GM18502 (cell line): Measurements from ENCODE around the gene S100A13.
"Not testable (repeated sequence)": the region's sequence is repeated elsewhere in the genome, so short reads cannot be mapped to it uniquely, and the experiment has no call there.

Experiments used
- ATAC-seq: cut with Tn5 transposase; IDR thresholded peaks from one replicate; pipeline ENCODE4 v1.9.1; 2021; ENCODE audit warnings: mild to moderate bottlenecking; ENCODE audit not compliant: unreplicated experiment, poor library complexity

The S100A13 gene

DNA sequence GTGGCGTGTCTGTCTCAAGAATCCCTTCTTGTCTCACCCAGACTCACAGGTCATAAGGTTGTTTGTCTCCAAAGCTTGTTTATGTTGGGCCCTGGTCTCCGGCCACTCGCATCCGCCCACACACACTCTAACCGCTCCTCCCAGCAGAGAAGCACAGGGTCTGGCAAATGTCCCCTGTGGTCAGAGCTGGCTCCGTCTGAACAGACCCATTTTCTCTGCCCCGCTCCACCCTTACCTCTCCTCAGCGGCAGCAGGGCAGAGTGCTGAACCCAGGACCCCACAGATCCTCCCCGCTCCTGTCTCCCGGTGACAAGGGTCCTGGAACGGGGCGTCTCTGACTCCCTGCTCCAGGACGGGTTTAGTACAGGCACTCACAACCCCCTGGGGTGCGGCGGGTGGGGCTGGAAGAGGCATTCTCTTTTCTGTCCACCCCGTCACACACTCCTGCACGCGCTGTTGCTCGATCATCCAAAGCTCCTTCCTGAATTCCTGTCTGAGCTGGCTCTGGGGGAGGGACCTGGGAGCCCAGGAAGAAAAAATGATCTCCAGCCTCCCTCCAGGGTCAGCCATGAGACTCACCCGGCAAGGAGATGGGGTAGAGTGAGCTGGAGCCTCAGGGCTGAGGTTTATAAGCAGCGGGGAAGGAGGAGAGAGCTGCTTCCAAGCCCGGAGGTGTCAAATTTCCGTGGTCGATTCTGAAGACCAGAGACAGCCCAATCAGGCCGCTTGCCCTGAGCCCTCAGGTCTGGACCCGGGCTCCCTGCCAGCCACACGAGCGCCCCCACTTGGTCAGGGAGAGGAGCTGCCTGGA lies at the start of gene S100A13:
S100A13 (minus strand) TSS at position 602 of the 811 bp plus-strand sequence. CDS start 1,033 bp downstream, outside the sequence.
- no peak for ATAC-seq

DNA sequence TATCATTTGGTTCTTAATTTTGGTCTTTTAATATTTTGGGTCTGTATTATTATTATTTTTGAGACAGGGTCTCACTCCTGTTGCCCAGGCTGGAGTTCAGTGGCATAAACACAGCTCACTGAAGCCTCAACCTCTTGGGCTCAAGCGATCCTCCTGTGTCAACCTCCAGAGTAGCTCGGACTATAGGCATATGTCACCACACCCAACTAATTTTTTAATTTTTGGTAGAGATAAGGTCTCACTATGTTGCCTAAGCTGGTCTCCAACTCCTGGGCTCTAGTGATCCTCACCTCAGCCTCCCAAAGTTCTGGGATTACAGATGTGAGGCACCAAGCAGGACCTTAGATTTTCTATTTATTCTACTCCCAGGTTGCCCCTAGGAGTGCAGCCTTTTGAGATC lies 46.2 kb upstream of the S100A13 start:
- ATAC-seq, result no peak

DNA sequence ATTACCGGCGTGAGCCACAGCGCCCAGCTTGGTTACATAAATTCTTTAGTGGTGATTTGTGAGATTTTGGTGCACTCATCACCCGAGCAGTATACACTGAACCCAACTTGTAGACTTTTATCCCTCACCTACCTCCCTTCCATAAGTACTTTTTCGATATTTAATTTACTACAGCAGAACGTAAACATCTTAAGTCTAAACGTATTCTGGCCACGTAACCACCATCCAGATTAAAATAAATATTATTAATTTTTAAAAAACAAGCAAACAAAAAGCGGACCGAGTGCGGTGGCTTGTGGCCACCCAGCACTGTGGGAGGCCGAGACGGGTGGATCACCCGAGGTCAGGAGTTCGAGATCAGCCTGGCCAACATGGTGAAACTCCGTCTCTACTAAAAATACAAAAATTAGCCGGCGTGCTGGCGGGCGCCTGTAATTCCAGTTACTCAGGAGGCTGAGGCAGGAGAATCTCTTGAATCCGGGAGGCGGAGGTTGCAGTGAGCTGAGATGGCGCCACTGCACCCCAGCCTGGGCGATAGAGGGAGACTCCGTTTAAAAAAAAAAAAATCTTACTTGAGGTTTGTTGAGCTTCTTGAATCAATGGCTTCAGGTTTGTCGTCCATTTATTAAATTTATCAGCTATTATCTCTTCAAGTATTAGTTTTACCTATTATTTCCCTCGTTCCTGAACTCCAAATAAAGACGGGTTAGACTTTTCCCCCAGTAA lies 44.5 kb upstream of the S100A13 start:
- ATAC-seq, result peak; percentile 26

DNA sequence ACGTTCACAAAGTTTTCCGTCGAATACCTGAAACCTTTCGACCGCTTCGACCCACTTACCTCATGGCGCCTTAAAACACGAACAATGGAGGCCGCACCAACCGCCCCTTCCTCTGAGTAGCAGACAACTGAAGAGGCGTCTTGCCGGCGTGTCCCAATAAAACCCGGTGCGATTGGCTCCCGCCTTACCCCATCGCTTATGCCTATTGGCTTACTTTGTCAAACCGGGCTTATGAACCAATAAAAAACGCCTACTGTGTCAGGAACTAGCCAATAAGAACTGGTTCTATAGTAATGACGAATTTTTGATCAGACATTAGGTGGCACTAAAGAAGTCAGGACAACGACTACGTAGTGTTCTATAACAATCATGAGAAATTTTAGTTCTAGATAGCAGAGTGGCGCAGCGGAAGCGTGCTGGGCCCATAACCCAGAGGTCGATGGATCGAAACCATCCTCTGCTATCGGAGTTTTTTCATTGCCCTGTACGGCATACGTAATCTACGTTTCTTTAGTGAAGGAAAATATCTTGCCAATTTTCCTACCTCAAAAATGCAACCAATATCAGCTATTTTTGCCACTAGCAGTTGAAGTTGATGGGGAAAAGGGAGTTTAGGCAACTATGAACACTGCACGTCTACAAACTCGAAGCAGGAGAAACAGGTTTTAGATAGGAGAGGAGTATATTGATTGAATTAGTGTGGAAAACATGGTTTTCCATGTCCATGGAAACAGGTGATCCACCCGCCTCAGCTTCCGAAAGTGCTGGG lies 43.7 kb upstream of the S100A13 start, which contains the start of gene ILF2:
ILF2 (minus strand) TSS at position 135 of the 769 bp plus-strand sequence; CDS start at position 64, 71 bp downstream.
- ATAC-seq, result peak; percentile 90

DNA sequence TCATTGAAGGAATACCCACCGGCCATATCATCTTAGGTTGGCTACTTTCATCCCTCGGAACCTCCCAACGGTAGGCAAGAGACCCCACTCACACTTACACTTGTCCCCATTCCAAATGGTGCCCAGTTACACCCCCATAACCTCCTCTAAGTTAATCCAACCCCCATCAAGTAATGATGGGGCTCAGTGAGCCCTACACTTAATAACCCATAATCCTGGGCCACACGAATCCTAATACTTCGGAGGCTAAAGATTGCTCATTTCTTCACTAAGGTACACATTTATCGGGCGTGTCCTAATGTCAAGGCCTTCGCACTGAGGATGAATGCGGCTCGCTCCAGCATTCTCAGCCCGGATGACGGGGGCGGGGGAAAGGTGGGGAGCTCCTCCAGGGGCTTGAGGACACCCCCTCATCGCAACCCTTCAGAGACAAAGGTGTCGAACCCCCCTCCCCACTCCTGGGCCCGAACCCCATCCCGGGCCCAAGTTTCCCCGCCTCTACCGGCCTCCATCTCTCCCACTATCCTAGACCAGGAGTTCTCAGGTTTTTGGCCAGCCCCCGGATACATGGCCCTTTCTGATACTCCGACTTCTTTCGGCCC lies 43.1 kb upstream of the S100A13 start:
- ATAC-seq, result peak; percentile 15

DNA sequence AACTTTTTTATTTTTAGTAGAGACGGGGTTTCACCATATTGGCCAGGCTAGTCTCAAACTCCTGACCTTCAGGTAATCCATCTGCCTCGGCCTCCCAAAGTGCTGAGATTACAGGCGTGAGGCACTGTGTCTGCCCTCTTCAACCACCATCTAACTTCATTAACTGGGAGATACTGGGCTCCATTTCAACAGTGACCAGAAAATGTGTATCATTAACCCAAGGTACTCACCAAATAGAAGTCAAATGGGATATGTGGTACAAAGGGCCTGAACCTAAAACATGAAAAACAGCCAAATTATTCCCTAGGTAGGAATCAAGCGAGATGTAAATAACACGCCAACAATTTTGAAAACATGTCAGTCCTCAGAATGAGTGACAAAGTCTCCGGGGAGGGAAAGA lies 42.3 kb upstream of the S100A13 start:
- no peak for ATAC-seq

DNA sequence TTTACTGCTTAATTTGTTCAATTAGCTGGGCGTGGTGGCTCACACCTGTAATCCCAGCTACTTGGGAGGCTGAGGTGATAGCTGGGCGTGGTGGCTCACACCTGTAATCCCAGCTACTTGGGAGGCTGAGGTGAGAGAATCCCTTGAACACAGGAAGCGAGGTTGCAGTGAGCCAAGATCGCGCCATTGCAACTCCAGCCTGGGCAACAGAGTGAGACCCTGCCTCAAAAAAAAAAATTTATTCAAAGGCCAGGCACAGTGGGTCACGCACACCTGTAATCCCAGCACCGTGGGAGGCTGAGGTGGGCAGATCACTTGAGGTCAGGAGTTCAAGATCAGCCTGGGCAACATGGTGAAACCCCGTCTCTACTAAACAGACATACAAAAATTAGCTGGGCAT lies 41.4 kb upstream of the S100A13 start:
- ATAC-seq, result not testable (repeated sequence)

DNA sequence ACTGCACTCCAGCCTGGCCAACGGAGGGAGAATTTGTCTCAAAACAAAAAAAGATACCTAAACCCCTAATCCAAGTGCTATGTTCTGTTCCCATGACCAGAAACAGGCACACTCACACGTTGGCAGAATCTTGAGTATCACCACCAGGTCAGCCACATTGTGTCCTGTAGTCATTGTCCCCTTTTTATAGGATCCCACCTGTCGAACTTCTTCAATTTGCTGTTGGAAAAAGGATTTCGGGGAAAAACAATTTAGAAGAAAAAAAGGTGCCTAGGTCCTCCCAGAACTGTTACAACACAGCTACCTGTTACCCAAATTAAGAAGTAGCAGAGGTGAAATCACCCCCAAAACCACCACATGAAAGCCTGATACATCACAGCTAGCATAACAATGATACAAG lies 40.1 kb upstream of the S100A13 start:
- no peak for ATAC-seq

DNA sequence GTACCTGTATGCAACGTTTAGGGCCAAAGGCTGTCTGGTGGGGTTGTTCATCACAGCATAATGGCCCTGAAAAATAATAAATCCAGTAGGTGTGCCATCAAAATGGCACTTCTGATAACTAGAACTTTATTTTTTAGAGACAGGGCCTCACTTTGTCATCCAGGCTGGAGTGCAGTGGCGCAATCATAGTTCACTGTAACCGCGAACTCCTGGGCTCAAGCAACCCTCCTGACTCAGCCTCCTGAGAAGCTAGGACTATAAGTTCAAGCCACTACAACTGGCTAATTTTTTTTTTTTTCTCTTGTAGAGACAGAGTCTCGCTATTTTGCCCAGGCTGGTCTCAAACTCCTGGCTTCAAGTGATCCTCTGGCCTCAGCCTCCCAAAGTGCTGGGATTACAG lies 35.9 kb upstream of the S100A13 start:
- ATAC-seq, result no peak

DNA sequence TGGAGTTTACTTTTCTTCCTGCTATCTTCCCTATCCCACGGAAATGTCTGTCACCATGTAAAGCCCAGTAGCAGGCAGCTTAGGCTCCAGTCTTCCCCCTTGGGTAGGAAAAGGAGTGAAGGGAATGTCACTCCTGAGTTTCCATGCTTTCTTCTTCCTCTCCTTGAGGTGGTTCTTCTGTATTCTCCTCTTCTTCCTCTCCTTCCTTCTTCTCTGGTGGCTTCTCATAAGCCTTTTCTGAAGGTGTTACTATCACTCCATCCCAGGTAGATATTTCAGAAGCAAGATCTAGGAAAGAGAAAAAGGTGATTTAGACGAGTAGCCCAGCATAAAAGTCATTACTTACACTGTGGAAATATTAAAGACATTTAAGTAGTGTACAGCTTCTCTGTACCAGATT lies 35.0 kb upstream of the S100A13 start:
- no peak for ATAC-seq

DNA sequence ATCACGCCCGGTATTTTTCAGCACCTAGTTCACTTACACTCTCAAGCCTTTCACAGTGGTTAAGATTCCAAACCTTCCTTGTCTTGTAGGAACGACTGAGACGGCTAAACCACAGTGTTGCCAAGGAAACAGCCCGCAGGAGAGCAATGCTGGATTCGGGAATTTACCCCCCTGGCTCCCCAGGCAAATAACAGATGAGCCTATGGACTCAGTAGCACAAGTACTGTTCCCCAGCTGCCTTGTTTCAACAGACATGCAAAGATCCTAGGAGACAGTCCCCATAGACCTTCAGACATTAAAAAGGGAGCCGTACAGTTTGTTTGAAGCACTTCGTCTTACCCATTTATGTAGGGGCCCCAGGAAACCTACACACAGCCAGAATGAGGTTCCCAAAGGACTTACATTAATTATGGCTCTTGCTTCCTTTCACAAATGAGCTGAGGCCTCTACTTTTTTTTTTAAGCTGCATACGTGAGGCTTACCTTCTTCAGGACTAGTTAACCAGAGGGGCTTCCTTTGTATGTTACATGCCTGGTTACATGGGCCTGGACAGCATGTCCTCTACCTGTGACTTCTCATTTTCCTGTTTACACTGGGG lies 33.9 kb upstream of the S100A13 start:
- ATAC-seq, result no peak

DNA sequence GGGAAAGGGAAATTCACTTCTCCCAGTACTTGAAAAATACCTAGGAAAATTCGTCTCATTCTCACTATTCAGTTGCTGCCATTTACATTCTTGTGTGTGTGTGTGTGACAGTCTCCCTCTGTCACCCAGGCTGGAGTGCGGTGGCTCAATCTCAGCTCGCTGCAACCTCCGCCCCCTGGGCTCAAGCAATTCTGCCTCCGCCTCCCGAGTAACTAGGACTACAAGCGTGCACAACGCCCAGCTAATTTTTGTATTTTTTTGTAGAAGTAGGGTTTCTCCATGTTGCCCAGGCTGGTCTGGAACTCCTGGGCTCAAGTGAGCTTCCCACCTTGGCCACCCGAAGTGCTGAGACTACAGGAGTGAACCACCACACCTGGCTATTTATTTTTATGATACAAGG lies 32.4 kb upstream of the S100A13 start:
- no peak for ATAC-seq

DNA sequence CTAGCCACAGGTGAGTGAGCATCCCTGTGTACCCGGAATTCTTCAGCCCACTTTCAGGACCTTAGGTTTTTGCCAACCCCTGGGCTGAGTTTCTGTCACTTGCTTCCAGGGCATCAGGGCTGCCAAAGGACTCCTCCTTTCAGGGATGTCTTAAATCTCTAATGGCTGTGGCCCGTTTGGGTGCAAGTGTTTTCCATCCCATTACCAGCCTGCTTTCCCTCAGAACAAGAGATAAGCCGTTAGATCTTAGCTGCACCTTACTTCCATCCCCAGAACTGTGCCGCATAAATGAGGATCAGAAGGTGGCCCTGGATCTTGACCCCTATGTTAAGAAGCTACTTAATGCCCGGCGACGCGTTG lies 31.9 kb upstream of the S100A13 start:
- no peak for ATAC-seq

DNA sequence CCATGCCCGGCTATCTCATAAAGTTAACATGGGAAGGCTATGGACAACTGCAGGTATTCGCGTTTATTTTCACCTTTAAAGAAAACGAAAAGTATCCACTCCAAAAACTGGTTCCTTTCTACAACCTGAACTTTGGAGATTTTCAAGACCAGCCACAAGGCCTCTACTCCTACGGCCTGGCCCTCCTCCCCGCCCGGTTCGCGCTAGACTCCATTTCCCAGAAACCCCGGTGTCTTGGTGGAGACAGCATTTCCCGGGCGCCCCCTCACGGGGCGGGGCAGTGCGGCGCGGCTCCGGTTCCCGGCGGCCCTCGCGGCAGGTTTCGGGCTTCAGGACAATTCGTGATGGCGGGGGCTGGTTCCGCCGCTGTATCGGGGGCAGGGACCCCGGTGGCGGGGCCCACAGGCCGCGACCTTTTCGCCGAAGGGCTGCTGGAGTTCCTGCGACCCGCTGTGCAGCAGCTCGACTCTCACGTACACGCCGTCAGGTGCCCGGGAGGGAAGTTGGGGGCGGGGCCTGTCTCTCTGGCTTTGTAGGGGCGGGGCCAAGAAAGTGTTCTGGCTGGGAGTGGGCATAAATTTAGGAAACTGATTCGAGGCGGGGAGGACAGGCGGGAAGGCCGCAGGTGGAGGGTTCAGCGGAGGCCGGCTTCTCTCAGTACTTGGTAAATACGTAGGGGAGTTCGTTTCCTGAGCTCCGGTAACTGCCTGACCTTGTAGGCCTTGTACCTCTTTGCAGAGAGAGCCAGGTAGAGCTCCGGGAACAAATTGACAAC lies 31.3 kb upstream of the S100A13 start, which contains the start of gene SNAPIN:
SNAPIN (plus strand) TSS at position 304 of the 775 bp plus-strand sequence; CDS start at position 345, 41 bp downstream.
- ATAC-seq, result peak; percentile 87

DNA sequence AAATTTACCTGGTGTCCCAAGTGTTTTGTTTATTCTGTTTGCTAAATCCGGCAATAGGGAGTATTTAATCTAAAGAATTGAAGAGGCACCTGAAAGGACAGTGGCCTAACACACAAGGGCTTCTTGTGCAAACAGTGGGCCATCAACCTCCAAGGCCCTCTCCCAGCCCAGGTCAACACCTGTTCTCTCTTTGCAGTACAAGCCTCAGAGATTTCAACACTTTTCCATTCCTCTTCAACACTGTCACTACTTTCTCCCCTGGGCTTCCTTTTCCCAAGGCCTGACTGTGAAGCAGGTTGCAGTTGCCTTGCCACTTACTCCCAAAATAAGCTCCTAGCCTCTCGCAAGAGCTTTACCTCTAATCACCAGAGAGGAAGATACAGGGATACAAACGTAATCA lies 28.0 kb upstream of the S100A13 start:
- ATAC-seq, result no peak

DNA sequence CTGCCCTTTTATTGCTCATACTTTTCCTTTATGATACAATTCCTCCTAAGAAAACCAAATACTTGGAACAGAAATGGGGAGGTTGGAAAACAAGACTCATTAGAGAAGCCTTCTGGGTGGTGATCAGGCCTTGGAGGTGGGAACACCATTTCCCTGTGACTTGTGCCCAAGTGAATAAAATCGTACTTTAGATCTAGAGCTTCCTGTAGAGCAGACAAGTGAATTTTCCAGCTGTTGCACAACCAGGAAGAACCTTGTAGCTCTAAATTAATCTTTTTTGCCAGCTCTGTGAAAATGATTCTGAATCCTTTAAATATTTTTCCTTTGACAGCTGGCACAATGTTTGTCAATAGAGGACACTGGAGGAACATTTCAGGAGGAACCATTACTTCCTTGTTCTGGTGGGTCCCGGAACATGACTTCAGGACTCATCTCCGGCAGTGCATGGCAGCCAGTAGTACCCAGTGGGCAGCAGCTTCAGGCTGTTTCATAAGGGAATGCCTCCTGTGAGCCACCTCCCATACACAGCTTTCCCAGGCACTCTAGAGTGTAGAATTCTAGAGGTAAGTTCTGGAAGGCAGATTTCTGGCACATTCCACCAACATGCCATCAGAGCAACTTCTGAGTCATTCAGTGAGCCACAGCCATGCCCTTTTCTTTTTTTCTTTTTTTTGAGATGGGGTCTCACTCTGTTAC lies 25.6 kb upstream of the S100A13 start:
- ATAC-seq, result no peak

DNA sequence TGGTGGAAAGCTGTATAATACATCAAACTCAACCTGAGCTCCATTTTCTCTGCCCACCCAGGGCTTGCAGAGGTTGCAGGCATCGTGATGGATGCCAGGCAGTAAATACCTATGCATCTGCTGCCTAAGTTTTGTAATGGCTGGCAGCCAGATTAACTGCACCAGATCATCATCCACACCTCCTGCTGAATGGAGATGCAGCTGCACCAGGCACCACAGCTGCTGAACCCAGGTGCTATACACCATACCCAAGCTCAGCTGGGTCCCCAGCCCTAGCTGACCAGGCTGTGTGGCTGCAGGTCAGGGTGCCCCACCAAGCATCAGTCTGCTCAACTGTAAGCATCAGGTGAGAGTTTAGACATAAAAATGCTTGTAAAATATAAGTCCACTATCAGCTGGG lies 24.5 kb upstream of the S100A13 start:
- ATAC-seq, result no peak

DNA sequence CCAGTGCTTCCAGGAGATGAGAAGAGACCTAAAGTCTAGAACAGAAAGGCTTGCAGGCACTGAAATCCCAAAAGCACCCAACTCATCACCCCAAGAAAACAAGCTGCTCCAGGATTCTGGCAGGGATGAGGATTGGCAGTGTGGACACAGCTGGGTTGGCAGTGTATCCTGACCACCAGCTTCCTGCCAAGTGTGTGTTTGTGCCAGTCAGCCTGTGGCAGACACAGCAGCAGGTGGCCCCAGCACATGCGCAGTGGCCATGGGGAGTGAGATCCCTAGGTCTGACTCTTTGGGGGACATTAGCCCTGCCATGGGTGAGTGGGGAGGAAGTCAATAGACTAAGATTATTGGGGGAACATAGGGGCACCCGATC lies 22.5 kb upstream of the S100A13 start:
- ATAC-seq, result no peak
